Measurements from ENCODE around the gene TMPRSS11D.

DNA sequence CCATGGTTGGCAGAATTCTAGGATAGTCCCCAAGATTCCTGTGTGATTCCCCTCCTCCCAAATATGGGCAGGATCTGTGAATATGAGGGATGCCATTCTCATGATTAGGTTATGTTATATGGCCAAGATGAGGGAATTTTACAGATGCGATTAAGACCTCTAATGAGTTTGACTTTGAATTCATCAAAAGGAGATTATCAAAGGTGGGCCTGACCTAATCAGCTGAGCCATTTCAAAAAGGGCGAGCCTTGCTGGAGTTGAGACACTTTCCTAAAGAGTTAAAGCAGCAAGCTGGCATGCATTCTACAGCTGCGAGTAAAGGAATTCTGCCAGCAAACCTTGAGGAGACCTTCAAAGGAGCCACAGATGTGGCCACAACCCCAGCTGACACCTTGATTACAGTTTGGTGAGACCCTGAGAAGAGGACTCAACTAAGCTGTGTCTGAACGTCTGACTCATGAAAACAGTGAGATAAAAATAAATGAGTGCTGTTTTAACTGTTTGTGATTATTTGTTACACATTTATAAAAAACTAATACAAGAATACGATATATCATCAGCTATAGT lies 31.7 kb upstream of the TMPRSS11D start:
- TF ChIP-seq POLR2AphosphoS5 (IDR thresholded peaks at IDR 0.05; ENCODE audit: low read depth, low read length) = no peak
- no peak for TF ChIP-seq TAF1 (IDR thresholded peaks at IDR 0.05; ENCODE audit: borderline replicate concordance, insufficient read depth, low read length)
- TF ChIP-seq REST (IDR thresholded peaks at IDR 0.05; ENCODE audit: insufficient read depth in 1 of 2, low read depth in 2 of 2, low read length in 2 of 2) = no peak
- TF ChIP-seq SIN3A (IDR thresholded peaks at IDR 0.05; ENCODE audit: borderline replicate concordance, insufficient read depth, low read length) = no peak
- TF ChIP-seq FOXP2 (optimal IDR thresholded peaks at IDR 0.05; ENCODE audit: borderline replicate concordance, extremely low read depth, extremely low read length, insufficient read depth) = no peak

Measured in PFSK-1 (cell line).